D341Med (cell line): ENCODE measurements around the gene SORCS2.

ENCODE experiments used
- DNase-seq: peaks from one replicate; pipeline ENCODE4 v3.0.0; 2012; ENCODE audit warnings: low spot score

The SORCS2 gene

GRCh38 chr4:7415927-7416686, 223.8 kb downstream of the SORCS2 start:
- peak; percentile 17 for DNase-seq

DNA sequence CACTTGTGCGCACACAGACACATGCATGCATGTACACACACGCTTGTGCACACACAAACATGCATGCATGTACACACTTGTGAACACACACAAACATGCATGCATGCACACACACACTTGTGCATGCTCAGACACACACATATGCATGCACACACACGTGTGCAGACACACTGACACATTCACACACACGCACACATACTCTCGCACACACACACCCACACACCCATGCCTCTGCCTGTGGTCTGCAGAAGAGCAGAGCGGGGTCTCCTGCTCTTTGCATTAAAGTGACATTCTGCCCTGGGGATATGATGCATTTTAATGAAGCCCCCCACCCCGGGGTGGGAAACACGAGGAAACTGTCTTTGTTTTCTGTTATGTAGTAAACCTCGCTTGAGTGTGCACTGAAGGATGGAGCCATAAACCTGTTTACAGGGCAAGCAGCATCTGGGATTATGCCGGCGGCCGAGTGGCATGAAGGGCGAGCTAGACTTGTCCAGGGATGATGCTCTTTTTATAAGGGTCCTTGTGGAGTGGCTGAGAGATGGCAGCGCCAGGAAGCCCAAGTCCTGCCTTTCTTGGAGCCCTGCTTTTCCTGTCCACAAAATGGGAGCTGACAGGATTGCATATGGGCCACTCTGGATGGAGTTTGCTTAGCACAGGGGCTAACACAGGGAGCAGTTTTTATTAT, 224.6 kb downstream of the SORCS2 start:
- peak; percentile 8 for DNase-seq

- DNase-seq = peak; percentile 22
Measured at GRCh38 chr4:7417639-7418038, 225.3 kb downstream of the SORCS2 start.

GRCh38 chr4:7418131-7418943, 226.0 kb downstream of the SORCS2 start:
- DNase-seq = peak; percentile 12

GRCh38 chr4:7419961-7420660, 227.8 kb downstream of the SORCS2 start:
- DNase-seq = peak; percentile 15

GRCh38 chr4:7420661-7421040, 228.3 kb downstream of the SORCS2 start:
- DNase-seq = peak; percentile 24

GRCh38 chr4:7421356-7422150, 229.2 kb downstream of the SORCS2 start:
- DNase-seq = peak; percentile 26

- peak; percentile 27 for DNase-seq
Measured at GRCh38 chr4:7422151-7422897, 230.0 kb downstream of the SORCS2 start.

GRCh38 chr4:7422898-7423180, 230.5 kb downstream of the SORCS2 start:
- DNase-seq = no peak

- DNase-seq = peak; percentile 19
Measured at GRCh38 chr4:7423391-7423790, 231.1 kb downstream of the SORCS2 start.

DNA sequence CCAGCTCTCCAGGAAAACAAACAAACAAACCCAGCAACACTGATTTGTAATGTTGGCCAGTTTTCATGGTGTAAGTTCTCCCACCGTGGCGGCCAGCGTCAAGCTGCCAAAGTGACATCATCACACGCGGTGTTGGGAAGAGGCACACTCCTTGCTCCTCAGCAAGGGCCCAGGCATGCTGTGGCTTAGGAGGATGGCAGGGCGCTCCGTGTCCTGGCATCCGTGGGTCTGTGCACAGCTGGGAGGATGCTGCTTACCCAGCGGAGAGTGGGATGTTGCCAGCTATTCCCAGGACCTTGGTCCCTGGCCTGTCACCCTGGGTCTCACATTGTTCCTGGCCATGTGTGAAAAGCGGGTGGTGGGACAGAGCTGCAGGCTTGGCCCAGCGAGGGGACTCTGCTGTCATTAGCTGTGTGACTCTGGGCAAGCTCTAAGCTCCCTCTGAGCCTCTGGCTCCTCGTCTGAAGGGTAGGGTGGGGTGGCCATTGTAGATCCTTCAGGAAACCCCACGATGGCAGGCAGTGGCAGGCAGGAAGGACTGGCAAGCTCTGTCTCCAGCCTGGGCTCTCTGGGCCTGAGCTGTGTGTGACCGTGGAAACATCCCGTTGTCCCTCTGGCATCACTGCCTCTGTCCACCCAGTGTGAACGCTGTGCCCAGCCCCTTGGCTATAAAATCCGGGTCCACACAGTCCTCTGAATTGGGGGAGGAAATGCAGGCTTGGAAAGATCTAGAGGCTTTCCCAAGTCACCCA, 231.6 kb downstream of the SORCS2 start:
- DNase-seq = peak; percentile 28

DNA sequence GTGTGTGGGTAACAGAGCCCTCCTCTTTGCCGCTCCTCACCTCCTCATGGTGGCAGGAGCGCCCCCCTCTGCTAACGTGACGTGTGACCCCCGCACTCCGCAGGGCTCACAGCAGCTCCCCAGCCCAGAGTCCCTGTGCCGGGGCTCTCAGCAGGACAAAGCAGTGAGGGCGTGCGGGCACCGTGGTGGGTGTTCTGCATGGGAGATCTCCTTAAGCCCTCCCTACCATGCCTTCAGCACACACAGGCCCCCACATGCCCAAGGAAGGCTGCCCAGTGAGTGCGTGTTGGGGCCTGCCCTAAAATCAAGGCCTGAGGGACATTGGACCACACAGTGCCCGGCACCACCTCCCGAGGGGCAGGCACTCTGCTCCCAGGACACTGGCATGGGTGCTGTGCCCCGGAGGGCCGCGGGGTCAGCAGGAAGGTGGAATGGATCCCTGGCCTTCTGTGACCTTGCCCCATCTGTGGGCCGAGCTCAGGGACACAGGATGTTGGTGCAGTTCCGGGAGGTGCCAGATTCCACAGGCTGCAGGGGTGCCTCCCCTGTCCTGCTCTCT, 232.3 kb downstream of the SORCS2 start:
- peak; percentile 26 for DNase-seq

DNA sequence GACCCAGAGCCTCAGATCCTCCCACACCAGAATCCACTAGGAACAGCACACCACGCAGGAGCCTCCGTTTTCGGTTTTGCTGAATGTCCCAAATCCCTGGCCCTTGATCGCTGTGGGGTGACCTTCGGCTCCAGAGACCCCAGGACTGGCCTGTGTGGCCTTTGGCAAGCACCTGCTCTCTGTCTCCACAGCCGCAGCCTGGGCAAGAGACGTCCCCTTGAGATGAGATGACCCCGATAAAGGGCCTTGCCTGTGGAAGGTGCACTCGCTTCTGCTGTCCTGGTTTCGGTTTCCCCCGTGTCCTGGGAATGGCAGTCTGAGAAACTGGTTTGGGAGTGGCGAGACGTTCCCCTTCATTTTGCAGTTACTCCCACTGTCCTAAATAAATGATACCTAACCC, 232.8 kb downstream of the SORCS2 start:
- no peak for DNase-seq

GRCh38 chr4:7425591-7426468, 233.5 kb downstream of the SORCS2 start:
- peak; percentile 17 for DNase-seq

DNA sequence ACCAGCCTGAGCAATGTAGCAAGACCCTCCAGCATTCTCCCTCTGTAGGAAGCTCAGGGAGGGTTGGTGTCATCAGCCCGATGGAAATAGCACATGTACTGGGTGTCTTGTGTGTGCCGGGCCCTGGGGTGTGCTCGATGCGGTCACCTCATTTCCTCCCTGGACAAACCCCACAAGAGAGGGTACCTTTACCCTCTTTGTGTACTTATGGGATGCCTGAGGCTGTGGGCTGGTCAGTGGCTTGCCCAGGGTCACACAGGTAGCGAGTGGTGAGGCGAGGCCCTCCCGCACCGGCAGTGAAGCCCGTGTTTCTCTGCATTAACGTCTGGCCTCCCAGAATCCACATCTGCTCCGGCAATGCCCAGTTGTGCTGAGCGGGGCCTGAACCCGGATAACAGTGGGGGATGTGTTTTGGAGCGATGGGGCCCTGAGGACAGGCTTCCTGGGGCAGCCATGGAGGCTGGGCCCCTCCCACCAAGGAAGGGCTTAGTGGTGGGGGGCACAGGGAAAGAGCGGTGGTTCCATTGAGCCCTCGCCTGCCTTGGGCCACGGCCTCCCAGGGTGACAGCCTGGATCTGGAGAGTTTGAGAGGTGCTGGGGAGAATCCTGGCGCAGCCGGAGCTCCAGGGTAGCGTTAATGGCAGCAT, 234.3 kb downstream of the SORCS2 start:
- DNase-seq = peak; percentile 20

- DNase-seq = no peak
Measured at GRCh38 chr4:7427361-7427760, 235.0 kb downstream of the SORCS2 start.

- no peak for DNase-seq
Measured at GRCh38 chr4:7427831-7428260, 235.5 kb downstream of the SORCS2 start.
